ENCODE results near the gene FAM81B. TPM values are rescaled to one million over a fixed set of nuclear protein-coding genes. Genes with fewer than 3 reads are reported as not detected.

The FAM81B gene
- total RNA-seq, 4 donors from 2014 or later, result not detected

DNA sequence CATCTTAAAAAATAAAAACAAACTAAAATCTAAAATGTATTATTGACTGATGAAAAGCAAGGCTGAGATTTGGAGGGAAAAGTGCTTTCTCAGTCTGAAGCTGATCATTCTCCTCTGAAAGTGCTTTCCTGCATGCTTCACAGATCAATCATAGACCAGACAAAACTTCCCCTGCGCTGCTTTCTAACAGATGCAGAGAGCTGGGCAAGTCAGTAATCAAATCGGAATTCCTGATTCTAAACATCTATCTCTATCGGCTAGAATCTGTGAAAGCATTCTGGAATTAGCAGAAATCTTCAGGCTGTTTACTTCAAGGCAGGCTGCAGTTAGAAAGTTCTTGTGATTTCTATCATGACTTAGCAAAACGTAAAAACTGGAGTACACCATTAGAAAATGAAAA lies 15.6 kb upstream of the FAM81B start:
- TF ChIP-seq POLR2AphosphoS5 (IDR thresholded peaks at IDR 0.05), result no peak
- TF ChIP-seq POLR2A (IDR thresholded peaks at IDR 0.05; ENCODE audit: low read depth), result no peak
- TF ChIP-seq, protein P1, sequence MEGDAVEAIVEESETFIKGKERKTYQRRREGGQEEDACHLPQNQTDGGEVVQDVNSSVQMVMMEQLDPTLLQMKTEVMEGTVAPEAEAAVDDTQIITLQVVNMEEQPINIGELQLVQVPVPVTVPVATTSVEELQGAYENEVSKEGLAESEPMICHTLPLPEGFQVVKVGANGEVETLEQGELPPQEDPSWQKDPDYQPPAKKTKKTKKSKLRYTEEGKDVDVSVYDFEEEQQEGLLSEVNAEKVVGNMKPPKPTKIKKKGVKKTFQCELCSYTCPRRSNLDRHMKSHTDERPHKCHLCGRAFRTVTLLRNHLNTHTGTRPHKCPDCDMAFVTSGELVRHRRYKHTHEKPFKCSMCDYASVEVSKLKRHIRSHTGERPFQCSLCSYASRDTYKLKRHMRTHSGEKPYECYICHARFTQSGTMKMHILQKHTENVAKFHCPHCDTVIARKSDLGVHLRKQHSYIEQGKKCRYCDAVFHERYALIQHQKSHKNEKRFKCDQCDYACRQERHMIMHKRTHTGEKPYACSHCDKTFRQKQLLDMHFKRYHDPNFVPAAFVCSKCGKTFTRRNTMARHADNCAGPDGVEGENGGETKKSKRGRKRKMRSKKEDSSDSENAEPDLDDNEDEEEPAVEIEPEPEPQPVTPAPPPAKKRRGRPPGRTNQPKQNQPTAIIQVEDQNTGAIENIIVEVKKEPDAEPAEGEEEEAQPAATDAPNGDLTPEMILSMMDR (IDR thresholded peaks at IDR 0.05), result no peak
- no peak for TF ChIP-seq EP300 (IDR thresholded peaks at IDR 0.05)
- Histone ChIP-seq H3K36me3 (no peaks in the 10 kb centered on the region), H3K9me3 (no peaks in the 10 kb centered on the region), H3K27ac (replicated peaks in 1 of 4) (no peak overlapping the region), H3K4me3 (no peak overlapping the region), H3K4me1 (no peaks in the 10 kb centered on the region), H3K27me3 (no peaks in the 10 kb centered on the region)
- 38% methylated on average over 4 of the region's 4 CpGs for WGBS
- intact Hi-C loops (cut with DNase I), result no loop called here
- DNase-seq (ENCODE audit: extremely low spot score), result no peak

DNA sequence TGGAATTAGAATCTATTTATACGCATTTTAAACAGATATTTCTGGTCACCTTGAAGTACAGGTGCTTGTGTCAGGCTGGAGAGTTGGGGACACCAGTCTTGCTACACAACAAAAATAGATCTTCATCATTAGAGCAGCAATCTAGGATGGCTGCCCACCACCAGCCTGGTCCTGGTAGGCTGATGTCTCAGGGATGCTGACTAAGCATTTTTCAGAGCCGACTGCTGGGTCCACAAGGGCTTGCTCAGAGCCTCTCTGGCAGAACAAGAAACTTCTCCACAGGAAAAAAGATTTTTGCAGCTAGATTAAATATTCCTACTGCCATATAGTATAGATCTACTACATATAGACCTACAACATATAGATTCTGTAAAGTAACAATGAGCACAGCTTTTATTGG lies 12.0 kb upstream of the FAM81B start:
- DNase-seq (ENCODE audit: extremely low spot score), result no peak
- WGBS, result 71% methylated on average over 2 of the region's 2 CpGs
- no peak overlapping the region for H3K4me3 ChIP-seq
- no peaks in the 10 kb centered on the region for H3K4me1 ChIP-seq
- no peaks in the 10 kb centered on the region for H3K27me3 ChIP-seq
- H3K36me3 ChIP-seq, result no peaks in the 10 kb centered on the region
- no peaks in the 10 kb centered on the region for H3K9me3 ChIP-seq
- no peak for TF ChIP-seq EP300 (IDR thresholded peaks at IDR 0.05)
- TF ChIP-seq, protein P1 (IDR thresholded peaks at IDR 0.05), result no peak
- no peak for TF ChIP-seq POLR2A (IDR thresholded peaks at IDR 0.05; ENCODE audit: low read depth)
- TF ChIP-seq POLR2AphosphoS5 (IDR thresholded peaks at IDR 0.05), result no peak
- H3K27ac ChIP-seq (replicated peaks in 1 of 4), result no peak overlapping the region
- intact Hi-C loops (cut with DNase I), result no loop called here

DNA sequence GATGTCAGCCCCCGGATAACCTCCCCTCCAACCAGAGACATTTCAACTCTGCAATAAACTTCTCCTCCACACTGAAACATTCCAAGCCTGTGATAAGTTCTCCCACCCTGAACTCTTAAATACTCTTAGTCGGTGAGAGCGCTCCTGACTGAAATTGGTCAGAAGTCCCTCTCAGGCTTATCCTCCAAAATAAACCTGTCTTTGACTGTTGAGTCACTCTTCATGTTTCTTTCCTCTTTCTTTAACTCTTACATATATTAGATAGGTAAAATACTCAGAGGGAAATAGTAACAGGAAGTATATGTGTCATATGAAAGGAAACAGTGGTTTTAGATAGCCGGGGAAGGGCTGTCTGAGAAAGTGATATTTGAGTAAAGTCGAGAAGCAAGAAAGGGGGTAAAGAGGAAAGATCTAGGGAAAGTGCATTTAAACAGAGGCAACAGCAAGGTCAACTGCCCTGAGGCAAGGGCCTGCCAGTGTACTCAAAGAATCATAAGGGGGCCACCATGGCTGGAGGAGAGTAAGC lies 11.0 kb upstream of the FAM81B start:
- Histone ChIP-seq H3K36me3 (no peaks in the 10 kb centered on the region), H3K9me3 (no peaks in the 10 kb centered on the region), H3K27ac (replicated peaks in 1 of 4) (no peak overlapping the region), H3K27me3 (no peaks in the 10 kb centered on the region), H3K4me3 (no peak overlapping the region), H3K4me1 (no peaks in the 10 kb centered on the region)
- intact Hi-C loops (cut with DNase I), result no loop called here
- TF ChIP-seq POLR2AphosphoS5 (IDR thresholded peaks at IDR 0.05) (no peak), EP300 (IDR thresholded peaks at IDR 0.05) (no peak), POLR2A (IDR thresholded peaks at IDR 0.05; ENCODE audit: low read depth) (no peak)
- TF ChIP-seq, protein P1 (IDR thresholded peaks at IDR 0.05), result no peak
- DNase-seq (ENCODE audit: extremely low spot score), result no peak
- WGBS, result 81% methylated on average over 5 of the region's 5 CpGs

DNA sequence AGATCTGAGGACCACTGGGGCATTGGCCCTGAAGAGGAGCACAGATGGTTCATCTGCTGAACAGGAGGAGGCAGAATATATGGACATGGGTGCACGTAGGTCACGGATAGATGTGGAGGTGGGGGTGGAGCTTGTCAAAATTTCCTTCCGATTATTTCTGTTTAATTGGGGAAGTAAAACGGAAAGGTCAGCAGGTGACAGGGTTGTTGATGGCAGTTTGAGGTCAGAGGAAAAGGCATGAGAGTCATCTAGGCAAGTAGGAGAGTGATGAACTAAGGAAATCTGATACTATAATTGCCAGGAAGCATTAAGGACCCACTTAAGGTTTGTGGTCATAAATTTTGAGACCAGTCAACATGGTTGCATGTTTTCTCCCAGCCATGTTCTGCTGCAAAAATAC lies 8.4 kb upstream of the FAM81B start:
- whole genome bisulfite sequencing, result 31% methylated on average over 4 of the region's 4 CpGs
- TF ChIP-seq POLR2AphosphoS5 (IDR thresholded peaks at IDR 0.05) (no peak), EP300 (IDR thresholded peaks at IDR 0.05) (no peak), POLR2A (IDR thresholded peaks at IDR 0.05; ENCODE audit: low read depth) (no peak)
- TF ChIP-seq, protein P1 (IDR thresholded peaks at IDR 0.05), result no peak
- intact Hi-C loops (cut with DNase I), result no loop called here
- H3K4me1 ChIP-seq, result no peaks in the 10 kb centered on the region
- DNase-seq (ENCODE audit: extremely low spot score), result no peak
- H3K27me3 ChIP-seq, result no peaks in the 10 kb centered on the region
- H3K9me3 ChIP-seq, result no peaks in the 10 kb centered on the region
- H3K27ac ChIP-seq (replicated peaks in 1 of 4), result no peak overlapping the region
- no peak overlapping the region for H3K4me3 ChIP-seq
- H3K36me3 ChIP-seq, result no peaks in the 10 kb centered on the region

Measured in esophagus muscularis mucosa (tissue), 4 donors.